ENCODE measurements around the gene SLC25A41.
A peak's percentile ranks its signal among the peaks of the same experiment; 100 is the strongest.

The SLC25A41 gene

GRCh38 chr19:6433663-6434062 lies at the start of gene SLC25A41:
SLC25A41 (minus strand) TSS chr19:6433763; CDS start chr19:6433693, 70 bp downstream.
- no peak for DNase-seq (ENCODE audit: low read depth)
- no peak for TF ChIP-seq CTCF (conservative IDR thresholded peaks at IDR 0.05; ENCODE audit: control insufficient read depth, insufficient read depth, low read depth, low read length)

DNA sequence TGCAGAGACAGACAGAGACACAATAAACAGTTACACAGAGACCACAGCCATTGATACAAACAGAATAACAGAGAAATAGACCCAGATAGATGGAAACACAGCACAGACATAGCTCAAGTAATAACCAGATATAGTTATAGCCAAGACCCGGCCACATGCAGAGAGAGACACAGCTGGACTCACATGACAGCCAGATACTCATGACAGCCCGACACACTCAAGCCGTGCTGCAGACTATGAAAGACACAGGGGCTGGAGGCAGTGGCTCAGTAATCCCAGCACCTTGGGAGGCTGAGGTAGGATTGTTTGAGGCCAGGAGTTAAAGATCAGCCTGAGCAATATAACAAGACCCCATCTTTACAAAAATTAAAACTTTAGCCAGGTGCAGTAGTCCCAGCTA lies 49.7 kb upstream of the SLC25A41 start:
- no peak for DNase-seq (ENCODE audit: low read depth)
- TF ChIP-seq CTCF (conservative IDR thresholded peaks at IDR 0.05; ENCODE audit: control insufficient read depth, insufficient read depth, low read depth, low read length) = no peak
- H3K4me3 ChIP-seq (ENCODE audit: control insufficient read depth, low read depth, low read length) = no peak overlapping the region

More at GRCh38 chr19:6433663-6434062, at the start of gene SLC25A41:
- H3K4me3 ChIP-seq (ENCODE audit: control insufficient read depth, low read depth, low read length) = no peak within 1 kb of the TSS

- no peak for DNase-seq (ENCODE audit: low read depth)
- TF ChIP-seq CTCF (conservative IDR thresholded peaks at IDR 0.05; ENCODE audit: control insufficient read depth, insufficient read depth, low read depth, low read length) = no peak
- H3K4me3 ChIP-seq (ENCODE audit: control insufficient read depth, low read depth, low read length) = no peak overlapping the region
These were observed 48.8 kb upstream of the SLC25A41 start for GRCh38 chr19:6482343-6482686.

DNA sequence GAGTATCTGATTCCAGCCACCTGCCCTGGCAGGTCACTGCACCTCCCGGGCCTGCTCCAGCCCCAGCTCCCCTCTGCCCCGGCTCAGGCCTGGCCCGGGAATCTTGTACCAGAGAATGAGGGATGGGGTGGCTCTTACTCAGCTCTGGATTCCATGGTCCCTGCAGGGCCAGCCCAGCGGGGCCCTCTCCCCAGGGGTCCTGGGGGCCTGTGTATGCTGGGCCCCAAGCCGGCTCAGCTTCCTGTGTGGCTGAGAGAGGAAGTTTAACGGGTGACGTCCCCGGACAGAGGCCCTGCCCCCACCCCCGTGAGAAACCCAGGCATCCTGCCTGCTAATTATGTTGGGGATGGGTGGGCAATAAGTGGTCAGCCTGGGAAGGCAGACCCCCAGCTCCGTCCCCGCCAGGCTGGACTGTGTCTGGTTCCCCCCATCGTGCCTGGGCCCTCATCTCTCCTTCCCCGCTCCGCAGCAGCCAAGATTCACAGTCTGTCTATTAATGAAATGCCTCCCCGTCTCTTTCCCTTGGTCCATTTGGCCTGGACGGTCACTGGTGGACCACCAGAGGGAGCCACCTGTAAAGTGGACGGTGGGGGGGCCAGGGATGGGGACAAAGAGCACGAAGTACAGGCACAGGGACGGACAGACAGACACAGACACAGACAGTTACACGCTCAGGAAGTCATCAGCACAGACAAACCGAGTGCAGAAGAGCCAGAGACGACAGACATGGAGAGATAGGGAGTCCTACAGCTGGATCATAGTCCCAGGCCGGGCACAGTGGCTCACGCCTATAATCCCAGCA lies 48.2 kb upstream of the SLC25A41 start, which contains the start of gene DENND1C:
Gene DENND1C (minus strand): TSS at position 247 of the 802 bp plus-strand sequence. CDS start 92 bp downstream, at position 155.
- H3K4me3 ChIP-seq (ENCODE audit: control insufficient read depth, low read depth, low read length) = no peak within 1 kb of the TSS
- peak; percentile 49 for TF ChIP-seq CTCF (conservative IDR thresholded peaks at IDR 0.05; ENCODE audit: control insufficient read depth, insufficient read depth, low read depth, low read length)
- DNase-seq (ENCODE audit: low read depth) = no peak

GRCh38 chr19:6480848-6481415 lies 47.4 kb upstream of the SLC25A41 start:
- no peak for TF ChIP-seq CTCF (conservative IDR thresholded peaks at IDR 0.05; ENCODE audit: control insufficient read depth, insufficient read depth, low read depth, low read length)
- no peak for DNase-seq (ENCODE audit: low read depth)
- no peak overlapping the region for H3K4me3 ChIP-seq (ENCODE audit: control insufficient read depth, low read depth, low read length)

DNA sequence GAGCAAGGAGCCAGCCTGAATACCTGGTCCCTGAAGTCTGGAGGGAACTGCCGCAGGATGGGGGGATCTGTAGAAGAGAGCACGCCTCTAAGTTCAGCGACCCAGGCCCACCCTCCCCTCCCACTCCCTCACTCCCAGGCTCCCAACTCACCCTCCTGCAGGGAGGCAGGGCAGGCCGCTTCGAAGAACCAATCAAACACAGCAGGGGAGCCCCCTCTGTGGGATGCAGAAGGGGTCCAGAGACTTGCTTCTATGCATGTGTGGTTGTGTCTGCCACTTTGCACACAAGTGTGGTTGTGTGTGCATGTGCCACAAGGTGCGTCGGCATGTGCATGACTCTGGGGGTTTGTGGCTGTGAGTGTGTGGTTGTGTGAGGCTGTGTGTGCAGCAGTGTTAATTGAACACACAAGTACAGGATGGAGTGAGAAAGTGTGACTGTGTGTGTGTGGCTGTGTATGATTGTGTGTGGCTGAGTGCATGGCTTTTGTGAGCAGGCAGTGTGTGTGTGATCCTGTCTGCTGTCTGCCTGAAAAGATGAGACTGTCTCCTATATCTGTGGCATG lies 46.4 kb upstream of the SLC25A41 start:
- no peak overlapping the region for H3K4me3 ChIP-seq (ENCODE audit: control insufficient read depth, low read depth, low read length)
- DNase-seq (ENCODE audit: low read depth) = no peak
- no peak for TF ChIP-seq CTCF (conservative IDR thresholded peaks at IDR 0.05; ENCODE audit: control insufficient read depth, insufficient read depth, low read depth, low read length)

Data from fibroblast of mammary gland (primary cell).